AG09309 (cell line): ENCODE data around the gene TCEA3.

ENCODE experiments used
- DNase-seq: peaks from one replicate; pipeline ENCODE4 v3.0.0-alpha.2; 2010; ENCODE audit warnings: low read depth
- H3K4me3 ChIP-seq: 2 replicates; pipeline ENCODE4 v1.5.1; 2011; ENCODE audit warnings: mild to moderate bottlenecking, low read depth, low read length, moderate library complexity; ENCODE audit not compliant: control insufficient read depth
- TF ChIP-seq, protein P1 (sequence below): IDR thresholded peaks from 2 replicates; pipeline ENCODE4 v1.5.1; 2011; ENCODE audit warnings: mild to moderate bottlenecking, low read depth, low read length, inconsistent platforms; ENCODE audit not compliant: insufficient read depth, control insufficient read depth; ENCODE audit errors: missing control alignments

Gene TCEA3

GRCh38 chr1:23344111-23344986 is 80.2 kb downstream of the TCEA3 start, which contains the start of gene HNRNPR:
HNRNPR (minus strand) TSS chr1:23344284; CDS start chr1:23341008, 3,276 bp downstream.
- peak within 1 kb of the TSS; percentile 71 for H3K4me3 ChIP-seq
- TF ChIP-seq, protein P1, sequence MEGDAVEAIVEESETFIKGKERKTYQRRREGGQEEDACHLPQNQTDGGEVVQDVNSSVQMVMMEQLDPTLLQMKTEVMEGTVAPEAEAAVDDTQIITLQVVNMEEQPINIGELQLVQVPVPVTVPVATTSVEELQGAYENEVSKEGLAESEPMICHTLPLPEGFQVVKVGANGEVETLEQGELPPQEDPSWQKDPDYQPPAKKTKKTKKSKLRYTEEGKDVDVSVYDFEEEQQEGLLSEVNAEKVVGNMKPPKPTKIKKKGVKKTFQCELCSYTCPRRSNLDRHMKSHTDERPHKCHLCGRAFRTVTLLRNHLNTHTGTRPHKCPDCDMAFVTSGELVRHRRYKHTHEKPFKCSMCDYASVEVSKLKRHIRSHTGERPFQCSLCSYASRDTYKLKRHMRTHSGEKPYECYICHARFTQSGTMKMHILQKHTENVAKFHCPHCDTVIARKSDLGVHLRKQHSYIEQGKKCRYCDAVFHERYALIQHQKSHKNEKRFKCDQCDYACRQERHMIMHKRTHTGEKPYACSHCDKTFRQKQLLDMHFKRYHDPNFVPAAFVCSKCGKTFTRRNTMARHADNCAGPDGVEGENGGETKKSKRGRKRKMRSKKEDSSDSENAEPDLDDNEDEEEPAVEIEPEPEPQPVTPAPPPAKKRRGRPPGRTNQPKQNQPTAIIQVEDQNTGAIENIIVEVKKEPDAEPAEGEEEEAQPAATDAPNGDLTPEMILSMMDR, result no peak
- DNase-seq, result peak; percentile 100

- DNase-seq, result no peak
- peak overlapping the region; percentile 71 for H3K4me3 ChIP-seq
- TF ChIP-seq, protein P1, result no peak
These were observed 81.1 kb downstream of the TCEA3 start for GRCh38 chr1:23343221-23344110.

DNA sequence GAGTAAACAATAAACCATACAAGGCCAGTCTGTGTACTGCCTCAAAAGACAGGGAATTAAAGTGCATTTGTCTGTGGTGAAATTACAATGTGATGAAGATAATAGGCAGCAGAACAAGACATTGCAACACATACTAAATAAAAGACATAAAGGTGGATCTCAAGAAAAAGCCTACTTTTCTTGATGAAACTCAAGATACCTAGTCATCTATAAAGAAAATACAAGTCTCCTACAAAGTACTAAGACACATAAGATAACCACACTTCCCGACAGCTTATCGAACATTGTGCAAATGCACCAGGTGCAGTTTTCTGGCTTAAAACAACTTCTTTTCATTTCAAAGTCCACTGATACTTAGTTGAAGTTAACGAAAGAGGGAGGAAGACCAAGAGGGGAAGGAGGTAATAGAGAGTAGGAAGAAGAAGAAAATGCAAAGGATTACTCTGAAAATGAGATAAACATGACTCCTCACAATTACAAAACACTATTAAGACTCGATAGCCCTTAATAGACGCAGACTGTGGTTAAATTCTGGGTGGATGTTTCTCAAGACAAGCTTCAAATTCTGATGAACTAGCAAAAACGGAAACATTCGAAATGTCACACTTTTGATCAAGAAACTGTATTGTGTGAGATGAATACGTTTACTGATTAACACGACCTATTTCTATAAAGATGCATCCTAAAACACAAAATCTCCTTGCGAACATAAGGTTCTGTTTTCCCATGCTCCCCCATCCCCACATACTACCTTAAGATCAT is 82.4 kb downstream of the TCEA3 start:
- peak overlapping the region; percentile 71 for H3K4me3 ChIP-seq
- no peak for DNase-seq

DNA sequence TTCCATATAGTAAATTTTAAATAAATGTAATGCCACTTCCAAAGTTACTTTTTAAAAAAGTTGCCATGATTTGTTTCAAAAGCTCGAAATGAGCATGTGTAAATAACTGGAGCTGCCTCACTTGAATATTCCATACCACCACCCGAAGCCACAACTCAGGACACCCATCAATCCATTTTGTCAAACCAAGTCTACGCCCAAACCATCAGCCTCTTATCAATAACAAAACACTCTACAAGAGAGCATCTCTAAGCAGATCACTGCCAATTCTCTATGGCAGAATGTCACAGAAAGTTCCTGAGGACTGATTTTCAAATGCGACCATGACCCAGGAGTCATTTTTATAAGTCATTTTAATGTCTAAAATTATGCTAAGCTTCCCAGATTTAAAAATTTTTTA is 84.9 kb downstream of the TCEA3 start:
- no peak for DNase-seq
- no peak overlapping the region for H3K4me3 ChIP-seq
- TF ChIP-seq, protein P1, result no peak

More for the DNA sequence above, 82.4 kb downstream of the TCEA3 start:
- TF ChIP-seq, protein P1, result no peak

GRCh38 chr1:23337869-23338268 is 86.7 kb downstream of the TCEA3 start:
- TF ChIP-seq, protein P1, result no peak
- H3K4me3 ChIP-seq, result no peak overlapping the region
- DNase-seq, result no peak

DNA sequence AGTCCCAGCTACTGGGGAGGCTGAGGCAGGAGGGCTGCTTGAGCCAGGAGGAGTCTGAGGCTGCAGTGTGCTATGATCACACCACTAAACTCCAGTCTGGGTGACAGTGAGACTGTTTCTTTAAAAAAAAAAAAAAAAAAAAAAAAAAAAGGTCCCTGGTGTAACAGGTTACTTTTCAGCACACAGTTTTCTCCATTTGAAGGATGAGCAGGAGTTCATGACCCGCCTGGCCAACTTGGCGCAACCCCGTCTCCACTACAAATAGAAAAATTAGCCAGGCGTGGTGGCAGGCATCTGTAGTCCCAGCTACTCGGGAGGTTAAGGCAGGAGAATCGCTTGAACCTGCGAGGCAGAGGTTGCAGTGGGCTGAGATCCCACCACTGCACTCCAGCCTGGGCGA is 92.8 kb downstream of the TCEA3 start:
- TF ChIP-seq, protein P1, result no peak
- no peak for DNase-seq
- no peak overlapping the region for H3K4me3 ChIP-seq
